ENCODE data around the gene CFAP45. TPM values are rescaled to one million over a fixed set of nuclear protein-coding genes. Genes with fewer than 3 reads are reported as not detected.

The CFAP45 gene
- total RNA-seq, 1 experiment from 2014 or later = 0.48 TPM

DNA sequence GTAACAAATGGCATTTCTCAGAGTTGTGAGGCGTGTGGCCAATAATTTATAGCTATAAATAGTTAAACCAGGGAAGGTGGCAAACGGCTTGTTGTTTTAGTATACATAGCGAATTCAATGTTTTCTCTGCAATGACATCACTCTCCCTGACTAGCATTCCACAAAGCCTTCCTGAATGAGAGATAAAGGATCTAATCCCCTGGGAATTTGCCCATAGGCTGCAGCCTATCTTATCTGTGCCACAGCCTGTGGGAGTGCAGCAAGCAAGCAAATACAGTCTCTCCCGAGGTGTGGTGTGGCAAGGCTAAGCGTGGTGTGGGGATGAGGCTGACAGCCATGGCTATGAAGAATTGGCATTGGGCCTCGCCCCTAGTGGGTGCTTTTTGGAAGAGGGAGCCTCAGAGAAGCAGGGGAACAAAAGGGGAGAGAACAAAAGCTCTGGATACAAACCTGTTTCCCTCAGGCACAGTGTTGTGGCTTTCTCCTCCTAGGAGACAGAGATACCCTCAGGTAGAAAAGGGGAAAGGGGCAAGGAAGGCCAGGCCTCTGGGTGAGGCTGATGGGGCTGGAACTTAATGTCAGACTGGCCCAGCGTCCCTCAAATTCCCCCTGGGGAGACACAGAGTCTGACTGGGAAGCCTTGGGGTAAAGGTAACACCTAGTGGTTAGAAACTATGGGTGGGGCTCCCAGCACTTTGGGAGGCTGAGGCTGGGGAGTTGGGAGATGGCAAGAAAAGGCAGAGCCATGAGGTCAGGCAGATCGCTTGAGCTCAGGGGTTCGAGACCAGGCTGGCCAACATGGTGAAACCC, 16.5 kb upstream of the CFAP45 start (continued):
- no peak for TF ChIP-seq ZSCAN18 (CRISPR knock-in tag; IDR thresholded peaks at IDR 0.05)
- TF ChIP-seq HMGA2 (CRISPR knock-in tag; IDR thresholded peaks at IDR 0.05) = no peak
- TF ChIP-seq ZNF416 (CRISPR knock-in tag; IDR thresholded peaks at IDR 0.05) = no peak
- TF ChIP-seq TP53 (CRISPR knock-in tag; IDR thresholded peaks at IDR 0.05) = no peak
- no peak for TF ChIP-seq ZNF138 (CRISPR knock-in tag; conservative IDR thresholded peaks at IDR 0.05)
- no peak for TF ChIP-seq CBFB (CRISPR knock-in tag; IDR thresholded peaks at IDR 0.05; ENCODE audit: low read depth)

GRCh38 chr1:159915571-159916241, 15.7 kb upstream of the CFAP45 start:
- Mint-ChIP-seq H3K27me3 (ENCODE audit: low read depth) (no peaks in the 10 kb centered on the region), H3K4me1 (peaks cover 52% of the 10 kb centered on the region), H3K9me3 (no peaks in the 10 kb centered on the region), H3K27ac (peak overlapping the region; percentile 88), H3K4me3 (no peak overlapping the region), H3K36me3 (peaks cover 4% of the 10 kb centered on the region)
- TF ChIP-seq EMX1 (CRISPR knock-in tag; IDR thresholded peaks at IDR 0.05) (no peak), FOXJ3 (CRISPR knock-in tag; IDR thresholded peaks at IDR 0.05; ENCODE audit: borderline replicate concordance) (no peak), RORB (CRISPR knock-in tag; IDR thresholded peaks at IDR 0.05) (no peak), SMAD3 (CRISPR knock-in tag; IDR thresholded peaks at IDR 0.05; ENCODE audit: borderline replicate concordance) (no peak), JAZF1 (CRISPR knock-in tag; IDR thresholded peaks at IDR 0.05) (no peak), NR2C2 (CRISPR knock-in tag; IDR thresholded peaks at IDR 0.05) (no peak), GRHL2 (CRISPR knock-in tag; IDR thresholded peaks at IDR 0.05; ENCODE audit: insufficient replicate concordance, severe bottlenecking) (no peak), ZBTB21 (CRISPR knock-in tag; IDR thresholded peaks at IDR 0.05; ENCODE audit: borderline replicate concordance) (no peak), MXD4 (CRISPR knock-in tag; IDR thresholded peaks at IDR 0.05; ENCODE audit: borderline replicate concordance) (no peak)
- TF ChIP-seq, protein P1, sequence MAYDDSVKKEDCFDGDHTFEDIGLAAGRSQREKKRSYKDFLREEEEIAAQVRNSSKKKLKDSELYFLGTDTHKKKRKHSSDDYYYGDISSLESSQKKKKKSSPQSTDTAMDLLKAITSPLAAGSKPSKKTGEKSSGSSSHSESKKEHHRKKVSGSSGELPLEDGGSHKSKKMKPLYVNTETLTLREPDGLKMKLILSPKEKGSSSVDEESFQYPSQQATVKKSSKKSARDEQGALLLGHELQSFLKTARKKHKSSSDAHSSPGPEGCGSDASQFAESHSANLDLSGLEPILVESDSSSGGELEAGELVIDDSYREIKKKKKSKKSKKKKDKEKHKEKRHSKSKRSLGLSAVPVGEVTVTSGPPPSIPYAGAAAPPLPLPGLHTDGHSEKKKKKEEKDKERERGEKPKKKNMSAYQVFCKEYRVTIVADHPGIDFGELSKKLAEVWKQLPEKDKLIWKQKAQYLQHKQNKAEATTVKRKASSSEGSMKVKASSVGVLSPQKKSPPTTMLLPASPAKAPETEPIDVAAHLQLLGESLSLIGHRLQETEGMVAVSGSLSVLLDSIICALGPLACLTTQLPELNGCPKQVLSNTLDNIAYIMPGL (CRISPR knock-in tag; IDR thresholded peaks at IDR 0.05) = no peak
- ChIA-PET CTCF (interaction anchor here (0.6 to 1.8 kb wide), 8 partner anchors 9 to 135 kb away, joined by 3 to 16 read pairs (median 4); partner anchors contain the start of gene DUSP23), POLR2A (no interaction called here)
- DNase-seq (ENCODE audit: low spot score) (no peak), ATAC-seq (peak; percentile 18)

- Mint-ChIP-seq H3K36me3 (peaks cover under 1% of the 10 kb centered on the region; the same call in 1 of the 2 replicates), H3K27ac (peak overlapping the region; percentile 46), H3K27me3 (ENCODE audit: low read depth) (no peaks in the 10 kb centered on the region), H3K4me1 (peaks cover 63% of the 10 kb centered on the region), H3K4me3 (no peak overlapping the region), H3K9me3 (no peaks in the 10 kb centered on the region)
- DNase-seq (ENCODE audit: low spot score) = no peak
- no peak for ATAC-seq
- ChIA-PET POLR2A (interaction anchor here (1.0 to 1.4 kb wide), 2 partner anchors 11 to 15 kb away, joined by 3 to 4 read pairs; partner anchors contain the start of gene TAGLN2), CTCF (interaction anchor here (0.9 to 1.4 kb wide), 4 partner anchors 22 to 115 kb away, joined by 3 to 9 read pairs (median 5); no protein-coding TSS in a partner anchor)
- TF ChIP-seq ZNF138 (CRISPR knock-in tag; conservative IDR thresholded peaks at IDR 0.05) = no peak
- TF ChIP-seq, protein P1 (CRISPR knock-in tag; IDR thresholded peaks at IDR 0.05) = no peak
- TF ChIP-seq, protein P2, sequence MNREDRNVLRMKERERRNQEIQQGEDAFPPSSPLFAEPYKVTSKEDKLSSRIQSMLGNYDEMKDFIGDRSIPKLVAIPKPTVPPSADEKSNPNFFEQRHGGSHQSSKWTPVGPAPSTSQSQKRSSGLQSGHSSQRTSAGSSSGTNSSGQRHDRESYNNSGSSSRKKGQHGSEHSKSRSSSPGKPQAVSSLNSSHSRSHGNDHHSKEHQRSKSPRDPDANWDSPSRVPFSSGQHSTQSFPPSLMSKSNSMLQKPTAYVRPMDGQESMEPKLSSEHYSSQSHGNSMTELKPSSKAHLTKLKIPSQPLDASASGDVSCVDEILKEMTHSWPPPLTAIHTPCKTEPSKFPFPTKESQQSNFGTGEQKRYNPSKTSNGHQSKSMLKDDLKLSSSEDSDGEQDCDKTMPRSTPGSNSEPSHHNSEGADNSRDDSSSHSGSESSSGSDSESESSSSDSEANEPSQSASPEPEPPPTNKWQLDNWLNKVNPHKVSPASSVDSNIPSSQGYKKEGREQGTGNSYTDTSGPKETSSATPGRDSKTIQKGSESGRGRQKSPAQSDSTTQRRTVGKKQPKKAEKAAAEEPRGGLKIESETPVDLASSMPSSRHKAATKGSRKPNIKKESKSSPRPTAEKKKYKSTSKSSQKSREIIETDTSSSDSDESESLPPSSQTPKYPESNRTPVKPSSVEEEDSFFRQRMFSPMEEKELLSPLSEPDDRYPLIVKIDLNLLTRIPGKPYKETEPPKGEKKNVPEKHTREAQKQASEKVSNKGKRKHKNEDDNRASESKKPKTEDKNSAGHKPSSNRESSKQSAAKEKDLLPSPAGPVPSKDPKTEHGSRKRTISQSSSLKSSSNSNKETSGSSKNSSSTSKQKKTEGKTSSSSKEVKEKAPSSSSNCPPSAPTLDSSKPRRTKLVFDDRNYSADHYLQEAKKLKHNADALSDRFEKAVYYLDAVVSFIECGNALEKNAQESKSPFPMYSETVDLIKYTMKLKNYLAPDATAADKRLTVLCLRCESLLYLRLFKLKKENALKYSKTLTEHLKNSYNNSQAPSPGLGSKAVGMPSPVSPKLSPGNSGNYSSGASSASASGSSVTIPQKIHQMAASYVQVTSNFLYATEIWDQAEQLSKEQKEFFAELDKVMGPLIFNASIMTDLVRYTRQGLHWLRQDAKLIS (CRISPR knock-in tag; IDR thresholded peaks at IDR 0.05; ENCODE audit: borderline replicate concordance) = no peak
- TF ChIP-seq, protein P3, sequence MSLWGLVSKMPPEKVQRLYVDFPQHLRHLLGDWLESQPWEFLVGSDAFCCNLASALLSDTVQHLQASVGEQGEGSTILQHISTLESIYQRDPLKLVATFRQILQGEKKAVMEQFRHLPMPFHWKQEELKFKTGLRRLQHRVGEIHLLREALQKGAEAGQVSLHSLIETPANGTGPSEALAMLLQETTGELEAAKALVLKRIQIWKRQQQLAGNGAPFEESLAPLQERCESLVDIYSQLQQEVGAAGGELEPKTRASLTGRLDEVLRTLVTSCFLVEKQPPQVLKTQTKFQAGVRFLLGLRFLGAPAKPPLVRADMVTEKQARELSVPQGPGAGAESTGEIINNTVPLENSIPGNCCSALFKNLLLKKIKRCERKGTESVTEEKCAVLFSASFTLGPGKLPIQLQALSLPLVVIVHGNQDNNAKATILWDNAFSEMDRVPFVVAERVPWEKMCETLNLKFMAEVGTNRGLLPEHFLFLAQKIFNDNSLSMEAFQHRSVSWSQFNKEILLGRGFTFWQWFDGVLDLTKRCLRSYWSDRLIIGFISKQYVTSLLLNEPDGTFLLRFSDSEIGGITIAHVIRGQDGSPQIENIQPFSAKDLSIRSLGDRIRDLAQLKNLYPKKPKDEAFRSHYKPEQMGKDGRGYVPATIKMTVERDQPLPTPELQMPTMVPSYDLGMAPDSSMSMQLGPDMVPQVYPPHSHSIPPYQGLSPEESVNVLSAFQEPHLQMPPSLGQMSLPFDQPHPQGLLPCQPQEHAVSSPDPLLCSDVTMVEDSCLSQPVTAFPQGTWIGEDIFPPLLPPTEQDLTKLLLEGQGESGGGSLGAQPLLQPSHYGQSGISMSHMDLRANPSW (CRISPR knock-in tag; conservative IDR thresholded peaks at IDR 0.05; ENCODE audit: low read depth) = no peak
Observed at GRCh38 chr1:159914252-159915018, 14.5 kb upstream of the CFAP45 start.
